Activated CD8-positive, alpha-beta memory T cell treated with anti-CD3 and anti-CD28 coated beads, Interleukin-2, amount 50 U/mL, for 24 hours (primary cell): ENCODE results near the gene IRAK3.

Experiments
- DNase-seq: peaks from one replicate; pipeline ENCODE4 v3.0.0-alpha.2; 2020; ENCODE audit errors: extremely low read depth

Gene IRAK3, protein sequence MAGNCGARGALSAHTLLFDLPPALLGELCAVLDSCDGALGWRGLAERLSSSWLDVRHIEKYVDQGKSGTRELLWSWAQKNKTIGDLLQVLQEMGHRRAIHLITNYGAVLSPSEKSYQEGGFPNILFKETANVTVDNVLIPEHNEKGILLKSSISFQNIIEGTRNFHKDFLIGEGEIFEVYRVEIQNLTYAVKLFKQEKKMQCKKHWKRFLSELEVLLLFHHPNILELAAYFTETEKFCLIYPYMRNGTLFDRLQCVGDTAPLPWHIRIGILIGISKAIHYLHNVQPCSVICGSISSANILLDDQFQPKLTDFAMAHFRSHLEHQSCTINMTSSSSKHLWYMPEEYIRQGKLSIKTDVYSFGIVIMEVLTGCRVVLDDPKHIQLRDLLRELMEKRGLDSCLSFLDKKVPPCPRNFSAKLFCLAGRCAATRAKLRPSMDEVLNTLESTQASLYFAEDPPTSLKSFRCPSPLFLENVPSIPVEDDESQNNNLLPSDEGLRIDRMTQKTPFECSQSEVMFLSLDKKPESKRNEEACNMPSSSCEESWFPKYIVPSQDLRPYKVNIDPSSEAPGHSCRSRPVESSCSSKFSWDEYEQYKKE

DNA sequence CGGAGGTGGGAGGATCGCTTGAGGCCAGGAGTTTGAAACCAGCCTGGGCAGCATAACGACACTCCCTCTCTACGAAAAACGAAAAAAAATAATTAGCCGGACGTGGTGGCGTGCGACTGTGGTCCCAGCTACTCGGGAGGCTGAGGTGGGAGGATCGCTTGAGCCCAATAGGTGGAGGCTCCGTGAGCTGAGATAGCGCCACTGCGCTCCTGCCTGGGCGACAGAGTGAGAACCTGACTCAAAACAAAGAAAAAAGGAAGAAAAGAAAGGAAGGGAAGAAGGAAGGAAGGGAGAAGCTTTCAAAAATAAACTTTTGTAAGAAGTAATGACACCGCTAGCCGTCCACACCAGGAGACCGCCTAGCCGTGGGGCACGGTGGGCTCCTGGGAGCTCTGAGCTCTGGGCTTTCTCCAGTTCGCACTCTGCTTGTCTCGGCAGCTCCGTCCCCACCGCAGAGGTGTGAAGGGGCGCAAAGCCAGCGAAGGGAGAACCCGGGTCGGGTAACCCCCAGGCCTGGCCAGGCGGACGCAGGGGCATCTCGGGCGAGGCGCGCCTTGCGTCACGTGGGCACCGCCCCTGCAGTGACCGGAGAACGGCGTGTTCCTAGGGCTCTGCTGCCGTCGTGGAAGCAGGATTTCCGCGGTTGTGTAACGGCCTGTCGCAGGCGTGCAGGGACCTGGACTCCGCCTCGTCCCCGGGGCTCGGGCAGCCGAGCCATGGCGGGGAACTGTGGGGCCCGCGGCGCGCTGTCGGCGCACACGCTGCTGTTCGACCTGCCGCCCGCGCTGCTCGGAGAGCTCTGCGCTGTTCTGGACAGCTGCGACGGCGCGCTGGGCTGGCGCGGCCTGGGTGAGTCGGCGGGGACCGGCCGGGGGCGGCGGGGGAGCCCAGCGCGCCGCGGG is at the start of gene IRAK3:
IRAK3 (plus strand) TSS at position 631 of the 902 bp plus-strand sequence; CDS start at position 717, 86 bp downstream.
- no peak for DNase-seq

DNA sequence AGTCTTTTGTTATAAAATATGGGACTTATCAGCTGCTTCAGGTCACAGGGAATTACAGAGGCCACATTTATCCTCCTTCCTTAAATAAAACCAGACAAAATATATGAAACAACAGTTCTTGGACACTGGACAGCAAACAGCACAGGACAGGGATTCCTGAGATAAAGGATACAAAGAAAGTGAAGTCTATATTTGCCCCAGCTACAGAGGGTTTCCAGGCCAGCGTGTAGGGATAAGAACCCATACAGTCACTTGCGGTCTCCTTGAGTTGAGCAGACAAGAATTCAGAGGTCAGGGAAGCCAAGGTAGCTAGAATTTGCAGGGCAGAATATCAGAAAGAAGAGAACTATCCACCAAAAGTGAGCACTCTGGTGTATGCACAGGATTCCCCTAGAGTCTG is 49.7 kb upstream of the IRAK3 start:
- DNase-seq: no peak

DNA sequence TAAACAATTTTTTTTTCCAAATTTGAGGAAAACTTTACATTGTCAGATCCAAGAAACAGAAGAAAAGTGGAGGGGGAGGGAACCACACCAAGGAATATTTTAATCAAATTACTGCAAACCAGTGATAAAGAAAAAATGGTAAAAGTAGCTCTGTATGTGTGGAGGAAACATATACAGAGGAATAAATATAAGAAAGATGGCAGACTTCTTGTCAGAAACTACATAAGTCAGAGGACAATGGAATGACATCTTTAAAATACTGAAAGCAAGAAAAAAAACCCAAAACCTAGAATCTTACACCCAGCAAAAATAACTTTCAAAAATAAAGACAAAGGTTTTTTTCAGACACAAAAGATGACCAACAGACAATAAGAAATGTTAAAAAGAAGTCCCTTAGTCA is 48.3 kb upstream of the IRAK3 start:
- DNase-seq: no peak

DNA sequence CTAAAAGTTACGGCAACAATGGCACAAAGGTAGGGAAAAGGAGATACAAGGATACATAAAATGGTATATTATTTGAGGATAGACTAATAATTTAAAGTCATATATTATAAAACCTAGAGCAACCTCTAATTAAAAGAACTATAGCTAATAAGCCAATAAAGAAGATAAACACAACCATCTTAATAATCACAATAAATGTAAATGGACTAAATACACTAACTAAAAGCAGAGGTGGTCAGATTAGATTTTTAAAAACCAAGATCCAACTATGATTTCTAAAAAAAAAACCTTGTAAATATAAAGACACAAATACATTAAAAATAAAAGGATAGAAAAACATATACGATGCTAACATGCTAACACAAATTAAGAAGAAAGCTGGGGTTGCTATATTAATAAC is 47.7 kb upstream of the IRAK3 start:
- DNase-seq: no peak

DNA sequence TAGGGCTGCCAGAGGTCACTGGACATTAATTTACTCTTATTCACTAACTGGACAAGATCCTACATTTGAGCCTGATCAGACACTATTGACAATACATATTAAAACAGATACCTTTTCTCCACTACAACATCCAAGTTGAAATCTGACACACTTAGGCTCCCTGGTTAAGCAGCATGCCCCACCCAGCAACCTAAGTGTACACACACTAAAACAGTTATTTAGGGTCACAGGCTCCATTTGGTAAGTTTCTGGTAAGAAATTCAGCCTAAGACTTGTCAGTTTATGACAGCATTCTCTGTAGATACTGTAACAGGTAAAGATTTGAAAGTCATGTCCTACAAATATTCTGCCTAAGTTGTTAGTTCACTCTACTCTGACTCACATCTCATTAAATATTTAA is 46.2 kb upstream of the IRAK3 start:
- DNase-seq: no peak

DNA sequence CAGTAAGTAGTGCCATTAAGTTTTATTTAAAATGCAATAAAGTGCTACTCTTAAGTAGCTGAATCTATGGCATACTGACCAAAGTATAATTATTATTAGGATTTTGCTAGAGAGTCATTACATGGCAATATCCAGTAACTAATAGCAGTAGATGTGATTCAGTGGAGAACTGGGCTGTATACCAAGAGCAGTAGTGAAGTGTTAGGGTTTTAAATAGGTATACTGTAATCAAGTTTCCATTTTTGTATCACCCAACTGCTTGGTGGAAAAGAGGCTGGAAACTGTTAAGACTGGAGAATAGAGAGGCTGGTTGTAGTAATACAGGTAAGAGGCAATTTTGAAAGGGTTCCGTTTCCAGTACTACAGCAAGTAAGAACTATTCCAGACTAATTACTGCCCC is 45.1 kb upstream of the IRAK3 start:
- no peak for DNase-seq

DNA sequence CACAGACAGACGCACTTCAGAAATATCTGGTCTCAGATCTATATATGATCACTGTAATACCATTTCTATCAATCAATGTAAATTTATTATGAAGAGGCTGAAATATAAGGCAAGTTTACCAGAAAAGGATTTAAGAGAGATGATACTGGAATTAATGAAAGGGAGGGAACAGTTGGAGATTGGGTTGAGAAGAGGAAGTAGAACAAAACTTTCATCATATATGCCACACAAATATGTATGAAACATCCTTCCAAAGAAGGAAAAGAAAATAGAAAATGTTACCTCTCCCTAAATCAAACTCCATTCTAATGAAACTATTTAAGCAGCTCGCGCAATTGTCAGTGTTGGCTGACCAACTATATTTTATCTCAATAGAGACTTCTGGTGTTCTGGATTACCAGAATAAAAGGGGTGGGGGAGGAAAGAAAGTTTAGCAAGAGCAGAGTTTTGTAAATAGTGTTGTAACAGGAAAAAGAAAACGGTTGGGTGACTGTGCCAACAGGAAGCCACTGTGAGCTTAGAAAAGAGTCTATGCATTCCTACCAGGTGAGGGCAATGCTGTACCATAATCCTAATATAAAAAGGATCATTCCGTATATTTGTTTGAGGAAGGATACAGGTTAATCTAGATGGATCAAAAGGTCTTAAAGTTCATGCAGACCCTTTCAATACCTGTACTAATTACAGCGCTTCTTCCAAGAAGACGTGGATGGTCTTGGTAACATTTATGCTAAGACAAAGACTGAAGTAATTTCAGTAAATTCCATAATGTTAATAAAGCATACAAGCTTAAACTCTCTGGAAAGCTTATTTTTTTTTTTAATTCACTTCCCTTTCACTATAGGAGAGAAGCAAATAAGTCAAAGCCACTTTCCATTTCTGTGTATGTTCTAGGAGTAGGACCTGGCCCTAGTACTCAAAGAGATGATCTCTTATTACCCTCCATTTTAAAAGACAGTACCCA is 43.9 kb upstream of the IRAK3 start:
- no peak for DNase-seq

DNA sequence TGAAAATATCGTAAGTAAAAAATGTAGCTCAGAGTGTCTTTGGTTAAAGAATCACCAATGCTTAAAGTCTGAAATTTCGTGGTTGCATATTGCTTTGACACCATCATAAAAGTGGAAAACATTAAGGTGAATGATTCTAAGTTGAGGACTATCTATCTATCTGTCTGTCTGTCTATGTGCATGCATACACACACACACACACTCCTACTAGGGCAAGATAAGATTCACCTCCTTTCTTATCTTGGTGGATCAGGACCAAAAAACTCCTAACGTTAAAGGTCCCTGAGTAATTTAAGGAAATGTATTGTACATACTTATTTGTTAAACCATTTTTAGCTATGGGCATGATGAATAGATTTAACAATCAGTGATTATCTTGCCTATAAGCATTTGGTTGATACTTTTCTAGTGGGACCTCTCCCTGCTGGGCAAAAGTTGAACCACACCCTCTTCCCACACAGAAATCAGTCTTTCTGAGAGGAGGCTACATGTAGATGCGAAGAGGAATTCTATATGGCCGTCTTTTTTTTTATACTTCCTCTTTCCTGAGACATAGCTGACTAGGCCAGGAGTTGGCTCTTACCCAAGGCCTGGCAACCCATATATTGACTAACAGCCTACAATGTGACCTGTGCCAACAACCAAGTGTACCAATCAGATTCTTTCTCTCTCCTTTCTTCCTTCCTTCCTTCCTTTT is 39.2 kb upstream of the IRAK3 start:
- DNase-seq: no peak

DNA sequence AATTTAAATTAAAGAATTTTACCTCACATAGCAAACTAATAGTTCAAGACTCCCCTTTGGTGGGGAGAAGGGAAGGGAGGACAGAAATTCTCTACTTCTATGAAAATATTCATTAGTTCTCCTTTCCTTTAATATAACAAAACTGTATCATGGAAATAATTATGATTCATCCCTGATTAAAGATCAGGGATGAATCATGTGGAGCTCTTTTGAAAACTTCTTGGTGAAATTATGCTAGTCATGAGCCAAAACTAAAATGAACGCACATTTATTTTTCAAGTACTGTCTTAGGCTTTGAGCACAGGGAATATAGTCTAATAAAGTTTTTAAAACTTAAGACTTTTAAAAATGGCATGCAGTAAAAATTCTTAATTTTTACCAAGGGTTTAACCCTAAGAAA is 36.3 kb upstream of the IRAK3 start:
- DNase-seq: no peak

DNA sequence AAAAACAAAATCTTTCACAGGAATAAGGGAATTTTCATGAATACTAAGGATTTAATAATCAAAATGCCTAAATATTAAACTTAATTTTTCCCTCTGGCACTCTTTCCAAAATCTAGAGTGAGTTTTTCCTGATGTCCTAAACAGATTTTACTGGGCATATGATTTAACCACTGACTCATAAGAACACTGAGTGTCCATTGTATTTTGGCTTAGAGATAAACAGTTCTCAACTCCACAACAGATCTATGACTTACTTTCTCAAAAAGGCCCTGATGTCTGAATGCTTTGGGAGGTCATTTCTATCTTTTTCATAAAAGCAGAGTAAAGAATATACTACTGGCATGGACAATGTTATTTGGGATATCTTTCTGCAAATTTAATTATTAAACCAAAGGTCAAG is 34.2 kb upstream of the IRAK3 start:
- no peak for DNase-seq

DNA sequence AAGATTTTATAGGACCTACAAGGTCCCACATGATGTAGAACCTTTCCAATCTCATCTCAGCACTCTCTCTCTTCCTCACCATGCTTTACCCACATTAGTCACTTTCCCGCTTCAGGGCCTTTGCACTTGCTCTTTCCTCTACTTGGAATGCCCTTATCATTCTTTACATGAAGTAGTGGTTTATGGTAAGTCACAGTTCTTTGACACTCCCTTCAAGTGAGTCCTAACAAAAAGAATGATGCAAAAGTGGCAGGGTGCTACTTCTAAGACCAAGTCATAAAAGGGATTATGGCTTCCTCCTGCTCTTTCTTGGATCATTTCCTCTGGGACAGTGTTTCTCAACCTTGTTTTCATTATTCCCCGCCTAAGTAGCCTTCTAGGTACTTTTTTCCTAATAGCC is 32.4 kb upstream of the IRAK3 start:
- no peak for DNase-seq

DNA sequence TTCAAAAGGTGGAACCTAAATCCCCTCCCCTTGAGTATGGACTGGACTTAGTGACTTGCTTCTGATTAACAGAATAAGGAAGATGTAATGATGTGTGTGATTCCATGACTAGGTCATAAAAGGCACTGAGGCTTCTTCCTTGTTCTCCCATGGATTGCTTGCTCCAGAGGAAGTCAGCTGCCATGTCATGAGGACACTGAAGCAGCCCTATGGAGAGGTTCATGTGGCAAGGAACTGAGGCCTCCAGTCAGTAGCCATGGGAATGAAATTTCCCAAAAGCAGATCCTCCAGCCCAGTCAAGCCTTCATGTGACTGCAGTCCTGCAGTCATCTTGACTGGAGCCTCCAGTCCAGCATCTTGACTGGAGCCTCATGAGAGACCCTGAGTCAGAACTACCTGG is 29.9 kb upstream of the IRAK3 start:
- no peak for DNase-seq

DNA sequence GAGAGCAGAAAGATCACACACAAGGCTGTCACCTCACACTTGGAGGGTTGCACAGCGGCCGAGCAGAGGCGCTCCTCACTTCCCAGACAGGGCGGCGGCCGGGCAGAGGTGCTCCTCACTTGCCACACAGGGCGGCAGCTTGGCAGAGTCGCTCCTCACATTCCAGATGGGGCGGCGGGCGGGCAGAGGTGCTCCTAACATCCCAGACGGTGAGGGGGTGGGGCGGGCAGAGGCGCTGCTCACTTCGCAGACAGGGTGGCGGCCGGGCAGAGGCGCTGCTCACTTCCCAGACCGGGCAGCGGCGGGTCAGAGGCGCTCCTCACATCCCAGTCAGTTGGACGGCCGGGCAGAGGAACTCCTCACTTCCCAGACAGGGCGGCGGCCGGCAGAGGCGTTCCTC is 28.3 kb upstream of the IRAK3 start:
- no peak for DNase-seq

DNA sequence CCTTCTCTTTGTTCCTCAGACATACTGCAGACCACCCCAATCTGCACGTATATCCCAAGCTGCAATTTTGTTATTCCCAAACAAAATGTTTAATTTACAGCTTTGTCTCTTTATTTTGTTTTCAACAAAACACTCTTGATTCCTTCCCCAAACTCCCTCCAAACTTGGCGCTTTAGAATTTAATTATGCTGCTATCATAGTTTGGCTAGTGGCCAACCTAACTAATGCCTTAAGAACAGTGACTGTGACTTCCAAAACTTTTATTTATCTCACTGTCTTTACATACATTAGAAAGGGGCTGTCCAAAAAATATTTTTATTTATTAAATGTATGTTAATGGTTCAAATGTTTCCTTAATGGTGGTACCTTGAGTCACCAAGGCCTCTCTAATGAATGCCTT is 26.3 kb upstream of the IRAK3 start:
- DNase-seq: no peak

DNA sequence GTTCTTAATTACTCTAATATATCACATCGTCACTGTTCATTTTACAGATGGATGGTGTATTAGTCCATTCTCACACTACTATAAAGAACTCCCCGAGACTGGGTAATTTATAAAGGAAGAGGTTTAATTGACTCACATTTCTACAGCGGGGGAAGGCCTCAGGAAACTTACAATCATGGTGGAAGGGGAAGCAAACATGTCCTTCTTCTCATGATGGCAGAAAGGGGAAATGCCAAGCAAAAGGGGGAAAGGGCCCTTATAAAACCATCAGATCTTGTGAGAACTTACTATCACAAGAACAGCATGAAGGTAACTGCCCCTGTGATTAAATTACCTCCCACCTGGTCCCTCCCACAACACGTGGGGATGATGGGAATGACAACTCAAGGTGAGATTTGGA is 25.7 kb upstream of the IRAK3 start:
- no peak for DNase-seq

DNA sequence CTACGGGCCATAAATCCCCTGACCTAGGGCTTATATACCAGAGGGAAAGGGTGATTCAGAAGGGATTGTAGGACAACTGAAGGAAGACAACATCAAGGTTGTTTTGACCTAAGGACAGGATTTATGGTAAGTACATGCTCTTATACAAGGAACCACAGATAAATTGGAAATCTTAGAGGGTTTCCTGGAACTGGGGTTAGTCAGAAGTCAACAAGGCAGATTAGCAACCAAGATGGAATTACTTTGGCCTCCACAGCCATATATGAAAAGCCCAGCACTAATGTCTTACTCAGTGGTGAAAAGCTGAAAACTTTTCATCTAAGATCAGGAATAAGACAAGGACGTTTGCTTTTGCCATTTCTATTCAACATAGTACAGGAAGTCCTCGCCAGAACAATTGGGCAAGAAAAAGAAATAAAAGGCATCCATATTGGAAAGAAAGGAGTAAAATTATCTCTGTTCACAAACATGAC is 24.6 kb upstream of the IRAK3 start:
- DNase-seq: no peak

DNA sequence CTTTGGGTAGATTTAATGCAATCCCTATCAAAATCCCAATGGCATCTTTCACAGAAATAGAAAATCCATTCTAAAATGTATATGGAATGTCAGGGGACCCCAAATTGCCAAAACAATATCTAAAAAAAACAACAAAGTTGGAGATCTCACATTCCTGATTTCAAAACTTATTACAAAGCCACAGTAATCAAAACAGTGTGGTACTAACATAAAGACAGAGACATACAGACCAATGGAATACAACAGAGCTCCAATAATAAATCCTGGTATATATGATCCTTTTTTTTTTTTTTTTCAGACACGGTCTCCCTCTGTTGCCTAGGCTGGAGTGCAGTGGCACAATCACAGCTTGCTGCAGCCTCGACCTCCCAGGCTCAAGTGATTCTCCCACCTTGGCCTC is 23.9 kb upstream of the IRAK3 start:
- DNase-seq: no peak

DNA sequence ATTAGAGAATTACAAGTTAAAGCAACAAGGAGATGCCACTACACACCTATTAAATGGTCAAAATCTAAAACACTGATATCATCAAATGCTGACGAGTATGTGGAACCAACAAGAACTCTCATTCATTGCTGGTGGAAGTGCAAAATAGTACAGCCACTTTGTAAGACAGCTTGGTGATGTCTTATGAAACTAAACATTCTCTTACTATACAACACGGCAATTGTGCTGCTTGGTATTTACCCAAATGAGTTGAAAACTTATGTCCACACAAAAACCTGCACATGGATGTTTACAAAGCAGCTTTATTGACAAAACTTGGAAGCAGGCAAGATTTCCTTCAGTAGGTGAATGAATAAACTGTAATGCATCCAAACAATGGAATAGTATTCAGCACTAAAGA is 22.5 kb upstream of the IRAK3 start:
- no peak for DNase-seq

DNA sequence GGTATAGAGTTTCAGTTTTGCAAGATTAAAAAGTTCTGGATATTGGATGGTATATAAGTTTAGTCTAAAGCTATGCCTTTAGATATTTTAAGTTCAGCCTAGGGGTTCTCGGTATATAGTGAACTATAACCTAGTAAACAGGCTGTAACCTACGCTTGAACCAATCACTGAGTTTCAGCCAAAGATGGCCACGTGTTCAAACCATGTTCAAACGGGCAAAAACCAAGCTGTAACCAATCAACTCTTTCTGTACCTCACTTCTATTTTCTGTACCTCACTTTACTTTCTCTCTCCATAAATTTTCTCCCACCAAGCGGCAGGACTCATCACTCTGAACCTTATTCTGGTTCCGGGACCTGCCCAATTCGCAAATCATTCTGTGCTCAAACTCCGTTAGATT is 20.6 kb upstream of the IRAK3 start:
- DNase-seq: no peak

DNA sequence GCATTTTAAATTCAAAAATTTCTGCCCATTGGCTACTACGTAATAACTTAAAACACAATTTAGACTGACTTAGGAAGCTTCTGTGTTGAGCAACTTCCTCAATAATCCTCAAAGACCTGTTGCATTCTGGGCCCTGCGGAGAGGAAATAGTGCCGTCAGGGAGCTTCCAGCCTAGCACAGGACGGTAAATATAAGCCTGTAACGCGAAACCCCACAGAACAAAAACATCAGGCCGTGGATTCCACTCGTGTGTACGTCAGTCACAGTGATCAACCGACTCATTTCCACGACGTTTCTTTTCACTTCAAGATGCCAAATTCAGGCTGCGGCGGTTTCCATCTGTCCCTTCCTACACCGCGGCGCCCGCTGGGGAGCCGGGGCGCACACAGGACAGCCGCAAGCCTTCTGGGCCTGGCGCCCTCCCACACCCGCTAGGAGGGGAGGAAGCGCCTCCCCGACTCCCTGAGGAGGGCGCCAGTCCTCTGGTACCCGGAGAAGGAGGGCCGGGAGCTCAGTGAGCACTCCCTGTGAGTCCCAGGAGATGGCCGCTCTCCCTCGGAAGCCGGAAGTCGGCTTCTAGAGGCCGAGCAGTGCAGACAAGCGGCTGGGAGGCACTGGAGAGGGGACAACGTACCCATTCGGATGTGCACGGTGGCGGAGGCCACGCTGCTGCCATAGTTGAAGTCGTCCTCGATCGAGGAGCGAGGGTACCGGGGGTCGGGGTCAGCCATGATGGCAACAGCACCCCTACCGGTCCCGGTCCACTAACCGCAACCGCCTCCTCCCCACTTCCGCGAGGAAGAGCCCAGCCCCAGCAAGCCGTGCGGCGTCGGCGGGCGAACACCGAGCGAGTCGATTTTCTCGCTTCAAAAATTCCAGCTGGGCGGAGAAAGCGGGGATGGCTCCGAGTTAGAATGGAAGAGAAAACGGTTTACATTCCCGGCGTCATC is 19.5 kb upstream of the IRAK3 start, which contains the start of gene TMBIM4:
TMBIM4 (minus strand) TSS at position 776 of the 950 bp plus-strand sequence; CDS start at position 731, 45 bp downstream.
- DNase-seq: peak; percentile 76
